ENCODE data around the gene SBF1.

The SBF1 gene

GRCh38 chr22:50471962-50472361 lies 2.9 kb downstream of the SBF1 start:
- H3K4me3 ChIP-seq (ENCODE audit: control insufficient read depth, low read depth, low read length): no peak overlapping the region
- no peak for DNase-seq (ENCODE audit: low read depth)
- no peak for TF ChIP-seq CTCF (conservative IDR thresholded peaks at IDR 0.05; ENCODE audit: control insufficient read depth, insufficient read depth, low read depth, low read length)

DNA sequence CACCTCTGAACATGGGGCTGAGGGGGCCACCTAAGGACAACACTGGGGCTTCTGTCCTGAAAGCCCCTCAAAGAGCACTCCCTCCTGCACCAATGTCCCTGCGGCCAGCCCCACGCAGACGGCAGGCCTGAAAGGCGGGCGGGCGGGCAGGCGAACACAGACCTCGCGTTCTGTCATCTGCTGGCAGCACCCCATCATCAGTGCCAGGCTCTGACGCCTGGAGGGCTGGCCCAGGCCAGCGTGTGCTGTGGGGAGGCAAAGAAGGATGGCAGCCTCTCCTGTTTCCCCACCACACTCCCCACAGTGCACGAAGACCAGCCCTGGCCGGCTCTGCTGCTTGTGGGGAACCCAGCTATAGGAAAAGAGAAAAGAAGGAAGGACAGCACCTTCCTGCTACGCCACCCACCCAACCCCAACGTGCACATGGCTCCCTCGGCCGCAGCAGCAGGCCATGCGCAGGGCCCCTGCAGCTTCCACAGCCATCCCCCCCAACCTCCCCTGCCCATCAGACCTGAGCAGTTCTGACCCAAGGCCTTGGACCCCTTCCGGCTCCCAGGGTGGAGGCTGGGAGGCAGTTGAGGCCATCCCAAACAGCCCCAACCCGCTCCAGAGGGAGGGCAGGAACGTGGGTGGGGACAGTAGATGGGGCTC lies 3.5 kb downstream of the SBF1 start:
- no peak for TF ChIP-seq CTCF (conservative IDR thresholded peaks at IDR 0.05; ENCODE audit: control insufficient read depth, insufficient read depth, low read depth, low read length)
- no peak for DNase-seq (ENCODE audit: low read depth)
- H3K4me3 ChIP-seq (ENCODE audit: control insufficient read depth, low read depth, low read length): no peak overlapping the region

DNA sequence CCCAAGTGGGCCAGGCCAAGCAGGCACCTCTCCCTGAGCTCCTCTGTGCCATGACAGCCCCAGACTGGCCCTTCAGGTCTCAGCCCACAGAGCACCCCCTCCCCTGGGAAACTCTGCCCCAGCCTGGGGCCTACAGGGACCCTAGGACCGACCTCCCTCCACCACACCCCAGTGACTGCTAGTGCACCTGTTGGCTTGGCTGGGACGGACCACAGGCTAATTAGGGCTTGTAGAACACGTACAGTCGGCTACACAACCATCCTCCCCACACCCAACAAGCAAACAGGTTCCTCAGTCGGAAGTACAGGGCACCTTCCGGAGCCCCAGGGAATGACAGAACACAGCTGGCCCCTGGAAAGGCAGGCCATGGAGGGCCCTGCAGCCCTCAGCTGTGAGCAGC lies 4.3 kb downstream of the SBF1 start:
- no peak for TF ChIP-seq CTCF (conservative IDR thresholded peaks at IDR 0.05; ENCODE audit: control insufficient read depth, insufficient read depth, low read depth, low read length)
- no peak for DNase-seq (ENCODE audit: low read depth)
- H3K4me3 ChIP-seq (ENCODE audit: control insufficient read depth, low read depth, low read length): no peak overlapping the region

- H3K4me3 ChIP-seq (ENCODE audit: control insufficient read depth, low read depth, low read length): no peak overlapping the region
- DNase-seq (ENCODE audit: low read depth): peak; percentile 30
- TF ChIP-seq CTCF (conservative IDR thresholded peaks at IDR 0.05; ENCODE audit: control insufficient read depth, insufficient read depth, low read depth, low read length): no peak
Measured at GRCh38 chr22:50469377-50470305, 5.2 kb downstream of the SBF1 start.

- no peak for DNase-seq (ENCODE audit: low read depth)
- no peak overlapping the region for H3K4me3 ChIP-seq (ENCODE audit: control insufficient read depth, low read depth, low read length)
- no peak for TF ChIP-seq CTCF (conservative IDR thresholded peaks at IDR 0.05; ENCODE audit: control insufficient read depth, insufficient read depth, low read depth, low read length)
Measured at GRCh38 chr22:50468626-50469025, 6.2 kb downstream of the SBF1 start.

DNA sequence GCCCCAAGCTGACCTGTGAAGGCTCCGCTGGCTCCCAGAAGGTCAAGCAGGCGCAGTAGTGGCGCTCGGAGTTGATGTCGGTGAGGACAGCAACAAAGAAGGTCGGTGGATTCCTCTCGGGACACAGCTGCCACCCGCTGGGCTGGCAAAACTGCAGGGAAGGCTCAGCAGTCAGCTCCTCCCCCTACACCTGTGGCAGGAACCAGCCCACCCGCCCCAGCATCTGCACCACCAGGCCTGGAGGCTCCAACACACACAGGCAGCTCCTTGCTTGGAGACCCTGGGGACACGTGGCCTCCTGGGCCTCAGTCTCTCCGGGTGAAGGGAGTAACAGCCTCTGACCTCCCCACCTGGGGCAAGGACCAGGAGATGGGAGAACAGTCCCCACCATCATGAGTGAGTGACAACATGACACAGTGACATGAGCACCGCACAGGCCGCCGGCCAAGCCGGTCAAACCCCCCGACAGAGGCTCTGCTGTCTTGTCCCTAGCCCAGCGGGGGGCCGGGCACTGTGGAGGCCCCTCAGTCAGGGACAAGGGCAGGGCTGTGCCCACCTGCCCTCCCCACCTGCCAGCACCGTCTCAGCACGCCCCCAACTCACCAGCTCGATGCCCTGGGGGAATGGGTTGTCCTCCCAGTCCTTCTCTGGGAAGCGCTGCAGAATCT lies 6.9 kb downstream of the SBF1 start:
- no peak for TF ChIP-seq CTCF (conservative IDR thresholded peaks at IDR 0.05; ENCODE audit: control insufficient read depth, insufficient read depth, low read depth, low read length)
- H3K4me3 ChIP-seq (ENCODE audit: control insufficient read depth, low read depth, low read length): no peak overlapping the region
- DNase-seq (ENCODE audit: low read depth): no peak

Measured in fibroblast of mammary gland (primary cell).